Stomach (tissue), 4 donors: ENCODE data around the gene PXMP4.

Experiments used
- CTCF ChIP-seq, 7 experiments: fragments of 450-650 bp in 4 of 7; fragments of 200-600 bp in 3 of 7; sonication (generic) in 3 of 7; IDR thresholded peaks; one replicate each; pipeline ENCODE4 v1.5.1; 2016 to 2019; ENCODE audit warnings: antibody characterized with exemption in 7 of 7, control low read depth in 2 of 7, mild to moderate bottlenecking in 1 of 7
- EP300 ChIP-seq: sonication (generic); formaldehyde crosslinking; IDR thresholded peaks from one replicate; pipeline ENCODE4 v1.6.1; 2017; ENCODE audit warnings: antibody characterized with exemption
- POLR2A ChIP-seq, 4 donors: fragments of 450-650 bp; IDR thresholded peaks; one replicate each; pipeline ENCODE4 v1.6.1; 2016; ENCODE audit warnings: antibody characterized with exemption in 4 of 4, control low read depth in 2 of 4, mild to moderate bottlenecking in 1 of 4, moderate library complexity in 1 of 4
- POLR2AphosphoS5 ChIP-seq, 3 donors: sonication (generic); formaldehyde crosslinking; IDR thresholded peaks; one replicate each; pipeline ENCODE4 v1.6.1; 2016; ENCODE audit warnings: antibody characterized with exemption in 3 of 3

DNA sequence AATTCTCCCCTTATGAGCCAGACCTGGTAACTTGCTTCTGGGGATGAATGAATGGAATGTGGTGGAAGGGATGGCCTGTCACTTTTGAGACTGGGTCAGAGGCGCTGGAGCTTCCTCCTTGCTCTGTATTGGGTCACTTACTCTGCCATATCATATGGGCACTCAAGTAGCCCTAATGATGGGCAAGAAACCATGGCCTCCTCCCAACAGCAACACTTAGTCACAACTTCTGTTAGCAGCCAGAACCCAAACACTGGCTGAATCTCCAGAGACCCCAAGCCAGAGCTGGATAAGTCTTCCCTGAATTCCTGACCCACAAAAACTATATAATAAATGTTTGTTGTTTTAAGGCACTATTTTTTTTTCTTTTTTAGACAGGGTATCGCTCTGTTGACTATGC, 39.4 kb downstream of the PXMP4 start:
- TF ChIP-seq POLR2AphosphoS5 (IDR thresholded peaks at IDR 0.05), result no peak
- TF ChIP-seq CTCF (IDR thresholded peaks at IDR 0.05), result no peak
- no peak for TF ChIP-seq POLR2A (IDR thresholded peaks at IDR 0.05)
- TF ChIP-seq EP300, result no peak
